GM18507 (cell line): Measurements from ENCODE around the gene IRF7.
A peak's percentile ranks its signal among the peaks of the same experiment; 100 is the strongest.
"Not testable (repeated sequence)": the region's sequence is repeated elsewhere in the genome, so short reads cannot be mapped to it uniquely, and the experiment has no call there.

ENCODE experiments used
- DNase-seq: peaks from one replicate; pipeline ENCODE4 v3.0.0; 2011; ENCODE audit warnings: low read depth; ENCODE audit not compliant: insufficient read length; ENCODE audit errors: extremely low spot score
- FAIRE-seq: peaks from 2 replicates; lab custom pipeline; 2011; peaks lifted over from hg19 to GRCh38; lab: Jason Lieb, UNC

Gene IRF7

DNA sequence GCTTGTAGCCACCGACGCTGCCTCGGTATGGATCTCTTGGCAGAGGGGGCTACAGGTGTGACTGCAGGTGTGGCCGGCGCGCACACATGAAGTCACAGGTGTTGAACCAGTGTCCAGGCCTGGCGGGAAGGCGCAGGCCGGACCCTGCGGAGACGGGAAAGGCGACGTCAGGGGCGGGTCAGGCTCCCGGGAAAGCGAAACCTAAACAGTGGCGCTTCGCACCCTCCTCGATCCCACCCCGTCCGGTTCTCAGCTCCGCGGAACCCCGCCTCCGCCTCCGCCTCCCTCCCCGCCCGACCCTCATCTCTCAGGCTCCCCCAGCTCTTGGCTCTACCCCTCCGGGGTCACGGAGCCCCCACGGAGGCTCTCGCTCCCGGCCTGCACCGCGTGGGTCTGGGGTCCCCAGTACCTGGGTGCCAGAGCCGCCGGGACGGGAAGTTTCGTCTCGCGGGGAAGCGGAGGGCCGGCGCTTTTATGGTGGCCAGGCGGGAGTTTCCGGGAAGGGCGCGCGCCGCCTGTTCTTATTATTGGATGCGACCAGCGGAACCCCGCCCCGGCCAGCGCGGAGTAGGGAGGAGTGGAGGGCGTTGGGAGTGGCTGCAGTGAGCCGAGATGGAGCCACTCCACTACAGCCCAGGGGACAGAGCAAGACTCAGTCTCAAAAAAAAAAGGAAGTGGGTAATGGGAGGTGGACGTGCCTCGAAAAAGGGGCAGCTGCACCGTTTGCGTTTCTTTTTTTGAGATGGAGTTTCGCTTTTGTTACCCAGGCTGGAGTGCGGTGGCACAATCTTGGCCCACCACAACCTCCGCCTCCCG, at the start of gene IRF7:
IRF7 (minus strand) TSS at position 447 of the 816 bp plus-strand sequence. CDS start 586 bp downstream, outside the sequence.
- DNase-seq: peak; percentile 87
- peak; percentile 99 for FAIRE-seq

DNA sequence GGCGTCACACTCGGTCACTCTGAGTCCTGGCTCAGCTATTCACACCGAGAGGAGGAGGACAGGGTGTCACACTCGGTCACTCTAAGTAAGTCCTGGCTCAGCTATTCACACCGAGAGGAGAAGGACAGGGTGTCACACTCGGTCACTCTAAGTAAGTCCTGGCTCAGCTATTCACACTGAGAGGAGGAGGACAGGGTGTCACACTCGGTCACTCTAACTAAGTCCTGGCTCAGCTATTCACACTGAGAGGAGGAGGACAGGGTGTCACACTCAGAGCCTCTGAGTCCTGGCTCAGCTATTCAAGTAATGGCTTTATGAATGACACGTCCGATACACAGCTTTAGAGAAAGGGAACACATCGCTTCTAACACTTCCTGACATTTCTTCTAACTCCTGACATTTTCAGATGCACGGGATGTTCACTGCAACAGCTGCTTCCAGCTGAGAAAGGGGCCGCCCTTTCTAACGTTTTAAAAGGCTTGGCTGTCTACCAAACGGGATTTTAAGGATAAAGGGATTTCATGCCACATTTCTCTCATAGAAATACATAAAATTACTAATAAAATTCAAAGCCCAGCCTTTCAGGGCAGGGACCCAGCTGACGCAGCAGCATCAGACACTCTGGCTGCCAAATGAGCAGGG, 49.4 kb upstream of the IRF7 start:
- FAIRE-seq: no peak
- DNase-seq: no peak

DNA sequence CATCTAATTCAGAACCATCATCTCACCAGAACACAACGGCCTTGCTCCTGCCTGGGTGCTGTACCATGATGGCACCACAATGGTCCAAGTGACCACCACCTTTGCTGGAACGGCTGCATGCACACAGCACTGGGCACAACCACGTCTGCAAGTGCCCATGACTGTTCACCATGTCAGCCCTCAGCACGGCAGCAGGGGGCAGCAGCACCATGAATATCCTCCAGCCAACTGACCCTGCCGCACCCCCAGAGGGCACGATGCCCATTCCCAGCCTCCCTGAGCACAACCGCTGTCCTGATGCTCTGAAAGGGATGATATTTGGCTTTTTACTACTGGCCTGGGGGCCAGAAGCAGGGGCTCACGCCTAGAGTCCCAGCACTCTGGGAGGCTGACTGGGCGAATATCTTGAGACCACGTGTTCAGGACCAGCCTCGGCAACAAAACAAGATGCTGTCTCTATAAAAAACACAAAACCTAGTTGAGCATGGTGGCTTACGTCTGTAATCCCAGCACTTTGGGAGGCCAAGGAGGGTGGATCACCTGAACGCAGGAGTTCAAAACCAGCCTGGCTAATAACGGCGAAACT, 47.0 kb upstream of the IRF7 start:
- peak; percentile 58 for DNase-seq

DNA sequence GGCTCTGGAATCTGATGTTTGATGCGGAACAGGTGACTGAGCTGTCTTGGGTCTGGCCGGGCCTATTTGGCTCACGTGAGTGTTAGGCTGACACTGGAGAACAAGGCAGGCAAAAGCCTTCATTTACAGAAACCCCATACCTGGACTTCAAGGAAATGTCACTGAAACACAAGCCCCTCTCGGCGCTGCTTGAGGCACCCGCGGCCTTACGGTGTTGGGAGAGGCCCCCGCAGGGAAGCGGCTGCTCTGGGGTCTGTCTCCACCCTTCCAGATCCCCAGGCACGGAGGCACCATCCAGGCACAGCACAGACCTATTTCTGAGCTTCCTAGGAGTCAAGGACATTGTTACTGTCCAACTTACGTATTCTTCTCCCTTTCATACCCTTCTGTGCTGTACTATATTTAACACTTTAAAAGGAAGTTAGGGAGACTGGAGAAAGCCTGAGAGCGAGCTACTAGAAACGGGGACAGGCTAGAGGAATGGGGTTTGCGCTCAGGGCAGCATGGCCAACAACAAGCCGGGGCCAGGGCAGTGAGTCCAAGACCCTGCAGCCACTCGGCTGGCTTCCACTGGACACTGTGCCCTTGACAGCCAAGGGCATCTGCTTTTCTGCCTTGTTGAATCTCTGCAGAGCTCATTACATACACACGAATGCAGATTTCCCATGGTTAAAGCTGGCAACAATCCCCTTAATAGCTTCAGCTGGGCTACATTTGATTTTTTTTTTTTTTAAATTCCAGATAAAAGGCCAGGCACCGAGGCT, 45.1 kb upstream of the IRF7 start:
- DNase-seq: no peak
- FAIRE-seq: no peak

More for the DNA sequence above, 47.0 kb upstream of the IRF7 start:
- FAIRE-seq: peak; percentile 69

DNA sequence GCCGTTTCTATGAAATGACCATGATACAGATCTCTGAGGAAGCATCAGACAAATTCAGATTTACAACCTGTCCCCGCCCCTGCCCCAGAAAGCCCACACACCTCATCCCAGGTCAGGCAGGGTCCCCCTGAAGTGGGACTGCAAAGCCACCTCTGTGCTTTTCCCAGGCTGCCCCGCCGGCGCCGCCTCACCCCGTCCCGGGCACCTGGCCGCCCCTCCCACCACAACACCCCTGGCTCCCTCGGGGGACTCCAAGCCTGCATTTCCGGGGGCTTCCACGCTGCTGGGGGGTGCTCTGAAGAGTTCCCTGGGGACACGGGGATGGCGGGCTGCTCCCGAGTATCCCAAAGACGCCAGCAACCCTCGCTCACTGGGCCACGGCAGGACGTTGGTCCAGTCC, 44.5 kb upstream of the IRF7 start:
- DNase-seq: no peak
- no peak for FAIRE-seq

DNA sequence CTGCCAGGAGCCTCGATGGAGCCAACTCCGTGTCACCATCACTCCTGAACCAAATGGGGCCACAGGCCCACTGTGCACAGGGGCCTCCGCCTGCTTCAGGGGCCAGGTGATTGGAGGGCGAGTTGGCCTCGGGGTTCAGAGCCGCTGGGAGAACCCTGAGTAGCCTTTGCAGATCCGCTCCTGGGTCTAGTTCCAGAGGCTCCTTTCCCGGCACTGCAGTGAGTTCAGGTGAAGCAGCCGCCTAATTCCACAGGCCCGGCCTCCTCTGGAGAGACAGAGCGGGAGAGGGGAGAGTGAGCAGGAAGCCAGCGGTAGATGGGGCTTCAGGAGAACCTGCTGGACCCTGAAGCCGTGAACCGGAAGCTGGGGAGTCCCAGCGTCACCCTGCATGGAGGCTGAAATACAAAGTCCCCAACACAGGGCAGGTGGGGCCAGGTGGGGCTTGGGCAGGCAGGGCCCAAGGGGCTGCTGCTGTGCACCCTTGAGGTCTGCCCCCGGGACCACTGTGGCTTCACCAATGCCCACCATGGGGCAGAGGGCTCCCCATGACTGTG, 43.9 kb upstream of the IRF7 start:
- no peak for FAIRE-seq
- no peak for DNase-seq

DNA sequence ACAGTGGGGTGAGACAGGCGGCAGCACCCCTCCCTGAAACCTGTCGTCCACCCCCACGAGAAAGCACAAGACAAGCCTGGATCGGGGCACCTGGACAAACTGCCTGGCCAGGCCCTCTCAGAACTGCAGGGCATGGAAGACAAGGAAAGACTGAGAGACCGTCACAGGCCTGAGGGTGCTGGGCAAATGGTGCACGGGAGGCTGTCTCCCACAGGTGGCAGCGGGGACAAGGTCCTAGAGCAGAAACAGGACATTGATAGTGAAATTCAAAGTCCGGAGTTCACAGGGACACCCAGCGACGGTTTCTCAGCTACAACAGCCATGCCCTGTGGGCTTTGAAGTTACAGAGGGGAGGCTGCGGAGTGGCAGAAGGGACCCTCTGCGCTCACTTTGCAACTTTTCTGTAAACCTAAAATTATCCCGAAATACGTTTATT, 42.0 kb upstream of the IRF7 start:
- no peak for DNase-seq
- no peak for FAIRE-seq

DNA sequence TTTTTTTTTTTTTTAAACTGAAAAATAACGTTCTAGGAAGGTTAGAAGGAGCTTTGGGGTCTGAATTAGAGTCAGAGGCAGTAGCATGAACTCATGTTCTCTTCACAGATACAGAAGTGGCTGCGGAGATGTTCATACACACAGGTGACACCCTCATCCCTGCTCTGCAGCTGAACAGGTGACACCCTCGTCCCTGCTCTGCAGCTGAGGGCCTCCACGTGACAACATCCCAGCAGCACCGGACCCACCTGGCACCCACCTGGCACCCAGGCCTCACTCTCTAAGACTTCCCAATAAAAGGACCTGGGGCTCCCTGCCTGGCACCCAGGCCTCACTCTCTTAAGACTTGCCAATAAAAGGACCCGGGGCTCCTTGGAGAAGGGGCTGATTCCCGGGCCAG, 41.1 kb upstream of the IRF7 start:
- FAIRE-seq (no peak), DNase-seq (no peak)

DNA sequence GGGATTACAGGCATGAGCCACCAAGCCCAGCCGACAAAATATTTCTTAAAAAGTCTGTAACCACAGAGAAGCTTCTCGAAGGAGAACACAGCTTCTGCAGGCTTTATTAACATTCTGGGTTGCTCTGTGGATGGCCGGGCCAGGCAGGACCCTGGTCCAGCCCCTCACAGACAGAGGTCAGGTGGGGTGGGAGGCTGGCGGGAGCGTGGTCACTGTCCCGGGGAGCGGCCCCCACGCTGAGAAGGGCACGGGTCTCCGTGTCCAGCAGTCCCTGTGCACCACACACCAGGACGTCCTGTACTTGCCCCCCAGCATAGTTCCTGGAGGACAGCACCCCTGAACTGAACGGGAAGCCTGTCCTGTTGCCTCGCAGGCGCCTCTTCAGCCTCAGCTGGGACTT, 40.7 kb upstream of the IRF7 start:
- FAIRE-seq (no peak), DNase-seq (no peak)

DNA sequence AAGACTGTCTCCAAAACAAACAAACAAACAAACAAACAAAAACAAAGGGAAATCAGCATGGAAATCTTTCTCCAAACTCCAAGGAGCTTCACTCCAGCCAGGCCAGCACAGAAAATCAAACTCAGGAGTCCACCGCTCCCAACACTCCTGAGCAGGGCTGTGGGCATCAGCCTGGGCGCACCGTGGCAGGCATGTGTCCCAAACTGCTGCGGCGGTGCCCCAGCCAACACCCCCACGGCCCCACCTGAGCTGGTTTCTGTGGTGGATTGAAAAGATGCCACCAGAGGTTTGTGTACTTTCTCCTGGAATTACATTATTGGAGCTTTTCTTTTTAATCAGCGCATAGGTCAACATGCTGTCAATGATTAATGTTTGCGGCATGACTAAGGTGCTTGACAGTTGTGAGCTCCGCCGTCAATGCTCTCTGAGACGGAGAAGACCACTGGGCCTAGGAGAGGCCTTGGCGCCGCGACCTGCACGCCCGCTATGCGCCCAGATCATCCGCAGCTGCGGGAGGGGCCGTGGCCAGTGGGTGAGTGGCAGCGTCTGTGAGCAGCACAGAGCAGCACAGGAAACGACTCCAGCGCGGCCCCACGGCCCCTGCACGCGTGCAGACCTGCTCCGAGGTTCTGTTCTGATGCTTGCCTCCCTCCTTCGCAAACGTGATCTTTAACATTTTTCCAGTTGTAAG, 39.4 kb upstream of the IRF7 start:
- DNase-seq (no peak), FAIRE-seq (no peak)

DNA sequence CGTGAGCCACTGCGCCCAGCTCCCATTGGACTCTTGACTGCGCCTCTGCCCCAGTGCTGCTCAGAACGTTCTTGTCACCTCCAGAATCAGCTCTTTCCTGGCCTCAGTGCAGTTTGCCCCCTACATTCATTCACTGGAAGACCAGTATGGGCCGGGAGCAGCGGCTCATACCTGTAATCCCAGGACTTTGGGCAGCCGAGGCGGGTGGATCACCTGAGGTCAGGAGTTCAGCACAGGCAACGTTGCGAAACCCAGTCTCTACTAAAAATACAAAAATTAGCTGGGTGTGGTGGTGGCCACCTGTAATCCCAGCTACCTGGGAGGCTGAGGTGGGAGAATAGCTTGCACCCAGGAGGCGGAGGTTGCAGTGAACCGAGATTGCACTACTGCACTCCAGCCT, 38.7 kb upstream of the IRF7 start:
- FAIRE-seq, DNase-seq: not testable (repeated sequence)

DNA sequence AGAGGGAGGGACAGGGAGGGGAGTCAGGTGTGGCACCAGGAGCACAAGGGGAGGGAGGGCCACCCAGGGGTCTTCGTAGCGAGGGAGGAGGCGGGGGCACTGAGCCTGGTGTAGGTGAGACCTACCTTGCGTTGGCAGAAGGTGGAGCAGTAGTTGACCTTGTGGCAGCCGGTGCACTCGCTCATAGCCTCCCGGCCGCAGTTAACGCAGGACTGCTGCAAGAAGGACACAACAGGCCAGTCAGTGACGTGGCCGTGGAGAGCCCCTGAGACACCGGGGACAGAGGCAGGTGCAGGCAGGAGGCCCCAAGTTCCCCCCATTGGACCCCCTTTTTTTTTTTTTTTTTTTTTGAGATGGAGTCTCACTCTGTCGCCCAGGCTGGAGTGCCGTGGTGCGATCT, 38.1 kb upstream of the IRF7 start:
- DNase-seq: no peak
- FAIRE-seq: no peak

DNA sequence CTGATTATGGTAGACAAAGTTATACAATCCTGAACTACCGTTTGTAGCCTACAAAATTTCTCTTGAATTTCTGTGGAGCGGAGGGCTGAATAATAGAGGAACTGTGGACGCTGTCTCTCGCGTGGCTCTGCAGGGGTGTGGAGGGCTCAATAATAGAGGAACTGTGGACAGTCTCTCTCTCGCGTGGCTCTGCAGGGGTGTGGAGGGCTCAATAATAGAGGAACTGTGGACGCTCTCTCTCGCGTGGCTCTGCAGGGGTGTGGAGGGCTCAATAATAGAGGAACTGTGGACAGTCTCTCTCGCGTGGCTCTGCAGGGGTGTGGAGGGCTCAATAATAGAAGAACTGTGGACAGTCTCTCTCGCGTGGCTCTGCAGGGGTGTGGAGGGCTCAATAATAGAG, 37.4 kb upstream of the IRF7 start:
- not testable (repeated sequence) for DNase-seq, FAIRE-seq

DNA sequence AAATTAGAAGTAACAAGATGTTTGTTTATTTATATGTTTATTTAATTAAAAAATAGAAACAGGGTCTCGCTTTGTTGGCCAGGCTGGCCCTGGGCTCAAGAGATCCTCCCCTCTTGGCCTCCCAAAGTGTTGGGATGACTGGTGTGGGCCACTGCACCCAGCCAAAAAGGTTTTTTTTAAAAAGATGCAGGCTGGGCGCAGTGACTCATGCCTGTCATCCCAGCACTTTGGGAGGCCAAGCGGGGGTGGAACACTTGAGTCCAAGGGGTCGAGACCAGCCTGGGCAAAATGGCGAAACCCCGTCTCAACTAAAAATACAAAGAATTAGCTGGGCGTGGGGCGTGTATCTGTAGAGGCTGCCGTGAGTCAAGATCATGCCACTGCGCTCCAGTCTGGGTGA, 34.7 kb upstream of the IRF7 start:
- no peak for DNase-seq
- FAIRE-seq: no peak

DNA sequence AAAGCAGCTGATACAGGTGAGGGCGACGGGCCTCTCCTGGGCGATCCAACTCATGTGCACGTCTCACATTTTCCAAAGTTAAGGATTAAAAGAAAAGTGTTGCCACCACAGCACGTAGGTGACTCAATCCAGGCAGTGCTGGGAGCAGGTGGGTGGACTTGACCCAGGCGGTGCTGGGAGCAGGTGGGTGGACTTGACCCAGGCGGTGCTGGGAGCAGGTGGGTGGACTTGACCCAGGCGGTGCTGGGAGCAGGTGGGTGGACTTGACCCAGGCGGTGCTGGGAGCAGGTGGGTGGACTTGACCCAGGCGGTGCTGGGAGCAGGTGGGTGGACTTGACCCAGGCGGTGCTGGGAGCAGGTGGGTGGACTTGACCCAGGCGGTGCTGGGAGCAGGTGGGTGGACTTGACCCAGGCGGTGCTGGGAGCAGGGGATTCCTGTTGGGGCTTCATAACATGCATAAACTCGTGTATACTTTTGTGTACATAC, 32.0 kb upstream of the IRF7 start:
- not testable (repeated sequence) for FAIRE-seq, DNase-seq

DNA sequence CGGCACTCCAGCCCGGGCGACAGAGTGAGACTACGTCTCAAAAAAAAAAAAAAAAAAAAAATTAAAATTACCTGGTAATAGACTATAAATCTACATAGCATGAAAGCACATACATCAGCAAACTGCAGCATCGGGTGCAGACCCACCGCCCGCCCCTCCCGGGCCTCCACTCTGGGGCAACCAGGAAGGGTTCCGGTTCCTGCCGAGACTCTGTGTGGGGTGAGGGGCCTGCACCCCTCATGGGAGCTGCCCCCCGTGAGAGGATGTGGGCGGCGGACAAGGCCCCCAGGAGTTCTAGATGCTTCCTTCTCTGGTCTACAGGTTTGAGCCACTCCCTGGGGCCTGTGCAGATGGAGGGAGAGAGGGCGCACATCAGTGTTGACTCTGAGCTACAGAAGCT, 30.5 kb upstream of the IRF7 start:
- DNase-seq: no peak
- FAIRE-seq: no peak

DNA sequence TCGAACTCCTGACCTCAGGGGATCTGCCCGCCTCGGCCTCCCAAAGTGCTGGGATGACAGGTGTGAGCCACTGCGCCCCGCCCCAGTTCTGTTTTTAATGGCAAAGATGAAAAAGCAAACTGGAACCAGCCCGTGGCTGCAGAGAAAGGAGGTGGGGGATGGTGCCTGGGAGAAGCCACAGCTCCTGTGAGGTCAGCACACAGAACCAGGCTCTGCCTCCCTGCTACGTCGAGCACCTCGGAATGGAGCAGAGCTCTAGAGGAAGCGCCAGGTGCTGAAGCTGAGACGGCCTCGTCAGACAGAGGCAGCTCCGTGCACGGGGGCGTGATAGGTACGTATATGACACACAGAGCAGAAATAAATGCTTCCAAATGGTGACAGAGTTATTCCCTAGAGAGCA, 29.8 kb upstream of the IRF7 start:
- DNase-seq: no peak
- no peak for FAIRE-seq

DNA sequence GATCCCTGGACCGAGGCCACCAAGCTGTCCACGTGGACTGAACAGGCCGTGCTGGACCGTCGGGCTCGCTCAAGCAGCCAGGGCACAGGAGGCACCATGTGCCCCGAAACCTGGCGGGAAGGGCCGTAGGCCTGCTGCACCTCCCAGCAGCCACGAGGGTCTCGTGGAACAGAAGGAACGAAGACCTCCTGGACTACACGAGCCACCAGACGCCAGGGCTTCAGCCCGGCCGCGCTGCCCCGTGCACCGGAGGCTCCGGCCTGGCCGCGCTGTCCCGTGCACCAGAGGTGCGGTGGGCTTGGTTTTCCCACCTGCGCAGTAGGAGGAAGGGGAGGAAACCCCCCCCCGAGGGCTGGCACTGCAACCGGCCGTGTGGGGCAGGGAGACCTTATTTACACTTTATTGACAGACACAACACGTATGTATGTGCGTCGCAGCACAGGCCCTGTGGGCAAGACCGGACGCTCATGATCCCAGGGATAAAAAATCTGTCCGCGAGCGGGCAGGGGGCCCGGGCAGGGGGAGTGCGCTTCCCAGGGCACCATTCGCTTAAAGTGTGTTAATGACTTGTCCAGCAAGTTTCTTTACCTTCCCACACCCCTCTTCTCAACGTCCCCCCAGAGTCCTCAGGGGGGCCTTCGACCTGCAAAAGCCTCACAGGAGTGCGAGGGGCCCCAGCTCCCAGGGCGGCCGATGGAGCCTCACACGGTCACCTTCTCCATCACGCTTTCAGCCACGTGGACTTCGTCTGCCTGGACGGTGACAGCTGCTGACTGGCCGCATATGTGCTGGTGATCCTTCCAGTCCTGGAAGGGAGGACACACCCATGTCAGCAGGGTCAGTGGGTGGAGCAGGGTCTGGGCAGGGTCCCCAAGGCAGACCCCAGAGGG, 28.3 kb upstream of the IRF7 start:
- no peak for DNase-seq
- FAIRE-seq: no peak
